GM19193 (cell line): Measurements from ENCODE around the gene PDHX.

ENCODE experiments used
- POLR2A ChIP-seq: IDR thresholded peaks from 4 replicates; pipeline ENCODE4 v1.6.1; 2011; ENCODE audit not compliant: insufficient read depth, insufficient read length; ENCODE audit errors: extremely low read depth

PDHX gene

GRCh38 chr11:34970480-34970879 lies 54.1 kb downstream of the PDHX start:
- TF ChIP-seq POLR2A, result no peak

GRCh38 chr11:34971928-34972327 lies 55.5 kb downstream of the PDHX start:
- TF ChIP-seq POLR2A, result no peak

DNA sequence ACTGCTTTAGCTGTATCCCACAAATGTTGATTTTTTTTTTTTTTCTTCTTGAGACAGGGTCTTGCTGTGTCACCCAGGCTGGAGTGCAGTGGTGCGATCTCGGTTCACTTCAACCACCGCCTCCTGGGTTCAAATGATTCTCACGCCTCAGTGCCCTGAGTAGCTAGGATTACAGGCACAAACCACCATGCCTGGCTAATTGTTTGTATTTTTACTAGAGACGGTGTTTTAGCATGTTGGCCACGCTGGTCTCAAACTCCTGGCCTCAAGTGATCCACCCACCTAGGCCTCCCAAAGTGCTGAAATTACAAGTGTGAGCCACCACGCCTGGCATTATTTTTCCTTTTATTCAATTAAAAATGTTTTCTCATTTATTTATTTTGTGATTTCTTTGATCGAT lies 55.9 kb downstream of the PDHX start:
- no peak for TF ChIP-seq POLR2A

DNA sequence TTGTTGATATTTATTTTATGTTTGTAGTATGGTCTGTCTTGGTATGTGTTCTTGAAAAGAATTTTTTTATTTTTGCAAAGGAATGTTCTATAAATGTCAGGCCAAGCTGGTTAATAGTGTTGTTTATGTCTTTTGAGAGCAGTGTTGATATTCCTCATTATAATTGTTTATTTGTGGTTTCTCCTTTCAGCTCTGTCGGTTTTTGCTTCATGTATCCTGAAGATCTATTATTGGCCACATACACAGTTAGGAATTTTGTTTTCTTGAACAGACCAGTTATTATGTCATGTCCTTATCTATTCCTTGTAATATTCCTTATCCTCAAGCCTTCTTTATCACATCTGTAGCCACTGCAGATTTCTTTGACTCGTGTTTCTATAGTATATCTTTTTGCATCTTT lies 56.5 kb downstream of the PDHX start:
- TF ChIP-seq POLR2A, result no peak

DNA sequence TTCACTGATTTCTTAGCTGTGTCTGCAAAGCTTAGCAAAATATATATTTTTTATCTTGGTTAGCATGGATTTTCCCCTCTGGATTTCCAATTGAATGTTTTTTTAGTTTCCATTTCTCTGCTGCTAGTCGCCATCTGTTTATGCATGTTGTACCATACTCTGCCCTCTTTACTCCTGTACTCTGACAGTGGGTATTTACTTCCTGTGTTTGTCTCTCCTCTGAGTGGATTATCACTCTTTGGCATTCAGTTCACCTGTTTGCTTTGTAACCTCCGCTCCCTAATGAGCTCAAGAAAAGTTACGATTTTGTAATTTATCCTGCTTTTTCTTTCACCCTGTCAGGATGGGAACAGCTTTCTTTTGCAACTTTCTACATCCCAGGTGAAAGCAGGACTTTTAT lies 59.1 kb downstream of the PDHX start:
- no peak for TF ChIP-seq POLR2A

- TF ChIP-seq POLR2A, result no peak
These were observed 60.2 kb downstream of the PDHX start for GRCh38 chr11:34976496-34977088.

- no peak for TF ChIP-seq POLR2A
These were observed 60.9 kb downstream of the PDHX start for GRCh38 chr11:34977089-34977912.

- no peak for TF ChIP-seq POLR2A
These were observed 62.1 kb downstream of the PDHX start for GRCh38 chr11:34978236-34979191.

DNA sequence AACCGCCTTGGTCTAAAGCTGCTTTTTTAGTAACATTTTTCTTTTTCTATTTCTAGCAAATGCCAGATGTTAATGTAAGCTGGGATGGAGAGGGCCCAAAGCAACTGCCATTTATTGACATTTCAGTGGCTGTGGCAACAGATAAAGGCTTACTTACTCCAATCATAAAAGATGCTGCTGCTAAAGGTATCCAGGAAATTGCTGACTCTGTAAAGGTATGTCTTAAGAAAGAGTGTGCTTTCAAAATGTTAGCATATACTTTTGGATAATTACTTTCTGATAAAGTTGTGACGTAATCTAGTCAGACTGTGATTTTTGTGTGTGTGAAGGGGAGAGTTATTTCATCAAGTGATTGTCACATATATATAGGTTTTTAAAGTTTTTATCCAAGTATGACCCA lies 68.1 kb downstream of the PDHX start:
- no peak for TF ChIP-seq POLR2A

- no peak for TF ChIP-seq POLR2A
These were observed 70.6 kb downstream of the PDHX start for GRCh38 chr11:34986883-34987520.

DNA sequence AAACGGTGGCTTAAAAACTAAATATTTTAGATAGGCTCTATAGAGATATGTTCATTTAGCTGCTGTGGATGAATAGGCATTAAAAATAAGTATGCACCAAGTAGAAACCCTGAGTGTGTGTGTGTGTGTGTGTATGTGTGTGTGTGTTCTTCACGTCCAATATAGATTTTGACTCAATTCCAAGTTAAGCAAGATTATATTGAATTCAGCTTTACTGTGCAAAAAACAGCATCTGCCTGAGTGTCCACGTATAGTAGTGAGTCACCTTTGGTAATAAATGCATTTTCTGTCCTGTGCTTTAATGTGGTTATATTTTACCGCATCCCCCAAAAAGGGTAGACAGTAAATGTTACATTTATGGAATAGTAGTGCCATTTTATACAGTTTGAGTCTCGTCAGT lies 71.2 kb downstream of the PDHX start:
- TF ChIP-seq POLR2A, result no peak

GRCh38 chr11:34988294-34989255 lies 72.2 kb downstream of the PDHX start:
- no peak for TF ChIP-seq POLR2A

- TF ChIP-seq POLR2A, result no peak
These were observed 74.5 kb downstream of the PDHX start for GRCh38 chr11:34990916-34991315.

DNA sequence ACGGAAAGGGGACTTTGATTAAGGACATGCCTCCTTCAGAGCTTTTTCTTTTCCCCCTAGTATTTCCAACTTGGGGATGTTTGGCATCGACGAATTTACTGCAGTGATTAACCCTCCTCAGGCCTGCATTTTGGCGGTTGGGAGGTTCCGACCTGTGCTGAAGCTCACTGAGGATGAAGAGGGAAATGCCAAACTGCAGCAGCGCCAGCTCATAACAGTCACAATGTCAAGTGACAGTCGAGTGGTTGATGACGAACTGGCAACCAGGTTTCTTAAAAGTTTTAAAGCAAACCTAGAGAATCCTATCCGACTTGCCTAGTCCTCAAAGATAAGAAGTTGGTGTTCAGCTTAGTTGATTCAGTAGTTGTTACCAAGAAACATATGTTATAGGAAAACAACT lies 78.4 kb downstream of the PDHX start:
- TF ChIP-seq POLR2A, result no peak

DNA sequence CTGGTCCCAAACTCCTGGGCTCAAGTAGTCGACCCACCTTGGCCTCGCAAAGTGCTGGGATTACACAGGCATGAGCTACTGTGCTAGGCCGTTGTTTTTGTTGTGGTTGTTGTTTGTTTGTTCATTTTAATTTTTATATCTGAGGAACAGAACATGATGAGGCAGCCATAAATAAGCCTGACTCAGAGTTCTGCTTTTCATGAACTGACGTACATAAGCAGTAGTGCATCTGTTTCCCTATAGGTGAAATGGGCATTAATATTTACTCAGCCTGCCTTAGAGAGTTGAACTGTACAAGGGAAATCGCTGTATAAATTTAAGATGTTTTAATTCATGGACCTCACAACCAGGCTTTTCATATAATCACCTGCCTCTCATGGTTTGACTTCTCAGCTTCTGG lies 80.5 kb downstream of the PDHX start:
- no peak for TF ChIP-seq POLR2A
